ENCODE measurements around the gene AEN. TPM values are rescaled to one million over a fixed set of nuclear protein-coding genes. Genes with fewer than 3 reads are reported as not detected.

Gene AEN
- total and polyA plus RNA-seq, 2 experiments from 2014 or later: 22.3 to 35.9 TPM

DNA sequence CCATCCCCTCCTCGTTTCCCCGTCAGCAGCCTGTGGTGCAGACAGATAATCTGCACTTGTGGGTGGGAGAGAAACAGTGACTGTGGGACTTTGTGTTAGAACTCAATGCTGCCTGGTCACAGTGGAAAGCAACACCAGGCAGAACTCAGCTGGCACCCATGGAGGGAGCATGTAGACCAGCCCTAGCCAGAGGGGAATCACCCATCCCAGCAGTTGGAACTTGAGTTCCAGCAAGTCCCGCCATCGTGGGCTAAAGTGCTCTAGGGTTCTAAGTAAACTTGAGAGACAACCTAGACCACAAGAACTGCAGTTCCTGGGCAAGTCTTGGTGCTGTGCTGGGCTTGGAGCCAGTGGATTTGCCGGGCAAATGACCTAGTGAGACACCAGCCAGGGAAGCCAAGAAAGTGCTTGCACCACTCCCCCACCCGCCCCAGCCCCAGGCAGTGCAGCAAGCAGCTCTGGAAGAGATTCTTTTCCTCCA, 42.0 kb downstream of the AEN start:
- no peaks in the 10 kb centered on the region for H3K79me2 ChIP-seq (ENCODE audit: insufficient read depth)
- no peak overlapping the region for H2AFZ ChIP-seq
- WGBS, 2 experiments (ENCODE audit: low coverage in 1 of 2, low lambda C conversion rate in 2 of 2, missing lambda C conversion rate in 2 of 2): 58 to 61% methylated on average over 5 to 6 of the region's 6 CpGs
- no peaks in the 10 kb centered on the region for H3K9me3 ChIP-seq (ENCODE audit: low read depth)
- peak; percentile 33 for DNase-seq
- peaks cover 19% of the 10 kb centered on the region; the same call in 1 of the 2 replicates for H3F3A ChIP-seq (ENCODE audit: insufficient read depth)
- no peak overlapping the region for H3K4me3 ChIP-seq
- no peaks in the 10 kb centered on the region for H3K9me2 ChIP-seq (ENCODE audit: insufficient read depth)
- no peak overlapping the region for H3K9ac ChIP-seq
- H3K36me3 ChIP-seq (ENCODE audit: low read depth): no peaks in the 10 kb centered on the region
- H4K20me1 ChIP-seq (ENCODE audit: insufficient read depth): no peaks in the 10 kb centered on the region
- no peaks in the 10 kb centered on the region for H3K27me3 ChIP-seq (replicated peaks; ENCODE audit: insufficient read depth)
- no peak overlapping the region for H3K27ac ChIP-seq
- in situ Hi-C loops (cut with MboI): loop anchor here (25.0 kb wide), 2 partner anchors 349 to 524 kb away; no protein-coding TSS in a partner anchor
- H3K4me1 ChIP-seq (ENCODE audit: insufficient read depth): peaks cover 31% of the 10 kb centered on the region
- TF ChIP-seq EZH2 (IDR thresholded peaks at IDR 0.05; ENCODE audit: insufficient read depth, poor library complexity, severe bottlenecking) (no peak), EZH2phosphoT487 (IDR thresholded peaks at IDR 0.05; ENCODE audit: insufficient read depth, low read depth) (no peak)
- H3K4me2 ChIP-seq (ENCODE audit: unreplicated experiment): no peak overlapping the region

DNA sequence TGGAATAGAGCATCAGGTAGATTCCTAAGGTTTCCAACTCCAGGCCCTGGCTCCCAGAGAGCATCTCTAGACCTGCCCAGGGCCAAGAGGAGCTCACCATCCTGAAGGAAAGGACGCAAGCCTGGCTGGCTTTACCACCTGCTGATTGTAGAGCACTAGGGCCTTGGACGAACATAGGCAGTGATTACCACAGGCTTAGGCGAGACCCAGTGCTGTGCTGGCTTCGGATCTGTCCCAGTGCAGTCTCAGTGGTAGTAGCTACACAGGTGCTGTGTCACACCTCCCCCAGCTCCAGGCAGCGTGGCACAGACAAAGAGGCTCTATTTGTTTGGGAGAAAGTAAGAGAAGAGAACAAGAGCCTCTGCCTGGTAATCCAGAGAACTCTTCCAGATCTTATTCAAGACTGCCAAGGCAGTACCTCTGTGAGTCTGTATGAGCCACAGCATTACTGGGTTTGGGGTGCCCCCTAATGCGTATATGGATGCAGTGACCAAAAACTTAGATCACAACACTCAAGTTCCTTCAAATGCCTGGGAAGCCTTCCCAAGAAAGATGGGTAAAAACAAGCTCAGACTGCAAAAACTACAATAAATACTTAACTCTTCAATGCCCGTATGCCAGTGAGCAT, 43.1 kb downstream of the AEN start:
- 67 to 69% methylated on average over 7 of the region's 7 CpGs for WGBS, 2 experiments (ENCODE audit: low coverage in 1 of 2, low lambda C conversion rate in 2 of 2, missing lambda C conversion rate in 2 of 2)
- Histone ChIP-seq H3K27ac (no peak overlapping the region), H3F3A (ENCODE audit: insufficient read depth) (peaks cover 19% of the 10 kb centered on the region; the same call in 1 of the 2 replicates), H3K79me2 (ENCODE audit: insufficient read depth) (no peaks in the 10 kb centered on the region), H3K9me3 (ENCODE audit: low read depth) (no peaks in the 10 kb centered on the region), H3K4me1 (ENCODE audit: insufficient read depth) (peaks cover 27% of the 10 kb centered on the region), H3K4me3 (no peak overlapping the region), H3K36me3 (ENCODE audit: low read depth) (no peaks in the 10 kb centered on the region), H2AFZ (no peak overlapping the region), H3K27me3 (replicated peaks; ENCODE audit: insufficient read depth) (no peaks in the 10 kb centered on the region), H4K20me1 (ENCODE audit: insufficient read depth) (no peaks in the 10 kb centered on the region), H3K9ac (no peak overlapping the region), H3K4me2 (ENCODE audit: unreplicated experiment) (no peak overlapping the region), H3K9me2 (ENCODE audit: insufficient read depth) (no peaks in the 10 kb centered on the region)
- TF ChIP-seq EZH2 (IDR thresholded peaks at IDR 0.05; ENCODE audit: insufficient read depth, poor library complexity, severe bottlenecking): no peak
- TF ChIP-seq EZH2phosphoT487 (IDR thresholded peaks at IDR 0.05; ENCODE audit: insufficient read depth, low read depth): no peak
- in situ Hi-C loops (cut with MboI): loop anchor here (25.0 kb wide), 2 partner anchors 348 to 523 kb away; no protein-coding TSS in a partner anchor
- no peak for DNase-seq

DNA sequence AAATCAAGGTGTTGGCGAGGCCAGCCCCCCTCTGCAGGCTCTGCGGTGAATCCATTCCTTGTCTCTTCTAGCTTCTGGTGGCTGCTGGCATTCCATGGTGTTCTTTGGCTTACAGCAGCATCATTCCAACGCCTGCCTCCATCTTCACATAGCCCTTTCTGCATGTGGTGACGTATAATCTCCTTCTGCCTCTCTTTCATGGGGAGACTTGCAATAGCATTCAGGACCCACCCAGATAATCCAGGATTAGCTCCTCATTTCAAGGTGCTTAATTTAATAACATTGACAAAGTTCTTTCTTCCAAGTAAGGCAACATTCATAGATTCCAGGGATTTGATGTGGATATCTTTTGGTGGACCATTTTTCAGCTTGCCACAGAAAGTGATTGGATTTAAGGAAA, 53.5 kb downstream of the AEN start:
- no peaks in the 10 kb centered on the region for H3K36me3 ChIP-seq (ENCODE audit: low read depth)
- H3K27ac ChIP-seq: no peak overlapping the region
- H3K4me2 ChIP-seq (ENCODE audit: unreplicated experiment): no peak overlapping the region
- in situ Hi-C loops (cut with MboI): loop anchor here (25.0 kb wide), 2 partner anchors 338 to 513 kb away; no protein-coding TSS in a partner anchor
- no peaks in the 10 kb centered on the region for H3K9me2 ChIP-seq (ENCODE audit: insufficient read depth)
- no peaks in the 10 kb centered on the region for H3F3A ChIP-seq (ENCODE audit: insufficient read depth)
- no peak overlapping the region for H3K4me3 ChIP-seq
- WGBS, 2 experiments (ENCODE audit: low coverage in 1 of 2, low lambda C conversion rate in 2 of 2, missing lambda C conversion rate in 2 of 2): 35 to 38% methylated on average over 4 of the region's 4 CpGs
- no peak overlapping the region for H3K9ac ChIP-seq
- H3K4me1 ChIP-seq (ENCODE audit: insufficient read depth): no peaks in the 10 kb centered on the region
- peaks cover 35% of the 10 kb centered on the region for H3K27me3 ChIP-seq (replicated peaks; ENCODE audit: insufficient read depth)
- H4K20me1 ChIP-seq (ENCODE audit: insufficient read depth): no peaks in the 10 kb centered on the region
- no peak for TF ChIP-seq EZH2 (IDR thresholded peaks at IDR 0.05; ENCODE audit: insufficient read depth, poor library complexity, severe bottlenecking)
- TF ChIP-seq EZH2phosphoT487 (IDR thresholded peaks at IDR 0.05; ENCODE audit: insufficient read depth, low read depth): no peak
- no peak overlapping the region for H2AFZ ChIP-seq
- no peaks in the 10 kb centered on the region for H3K9me3 ChIP-seq (ENCODE audit: low read depth)
- DNase-seq: no peak
- H3K79me2 ChIP-seq (ENCODE audit: insufficient read depth): no peaks in the 10 kb centered on the region

DNA sequence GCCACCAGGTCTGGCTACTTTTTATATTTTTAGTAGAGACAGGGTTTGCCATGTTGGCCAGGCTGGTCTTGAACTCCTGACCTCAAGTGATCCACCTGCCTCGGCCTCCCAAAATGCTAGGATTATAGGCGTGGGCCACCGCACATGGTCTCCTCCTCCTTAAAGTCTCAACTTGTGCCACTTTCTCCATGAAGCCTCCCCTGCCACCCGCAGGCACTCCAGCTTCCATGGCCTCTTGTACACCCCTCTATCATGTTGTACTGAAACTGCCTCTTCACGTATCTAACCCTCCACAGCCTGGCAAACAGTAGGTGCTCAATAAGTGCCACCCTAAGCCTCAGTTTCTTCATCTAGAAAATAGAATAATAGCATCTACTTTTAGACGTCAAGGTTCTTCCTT, 57.6 kb downstream of the AEN start:
- TF ChIP-seq EZH2phosphoT487 (IDR thresholded peaks at IDR 0.05; ENCODE audit: insufficient read depth, low read depth): no peak
- no peak for TF ChIP-seq EZH2 (IDR thresholded peaks at IDR 0.05; ENCODE audit: insufficient read depth, poor library complexity, severe bottlenecking)
- 69 to 75% methylated on average over 6 of the region's 6 CpGs for WGBS, 2 experiments (ENCODE audit: low coverage in 1 of 2, low lambda C conversion rate in 2 of 2, missing lambda C conversion rate in 2 of 2)
- Histone ChIP-seq H3K4me1 (ENCODE audit: insufficient read depth) (no peaks in the 10 kb centered on the region), H3K79me2 (ENCODE audit: insufficient read depth) (no peaks in the 10 kb centered on the region), H3K27ac (no peak overlapping the region), H3K27me3 (replicated peaks; ENCODE audit: insufficient read depth) (peaks cover 22% of the 10 kb centered on the region; the same call in 1 of the 2 replicates), H3K9ac (no peak overlapping the region), H4K20me1 (ENCODE audit: insufficient read depth) (no peaks in the 10 kb centered on the region), H3K9me3 (ENCODE audit: low read depth) (no peaks in the 10 kb centered on the region), H2AFZ (no peak overlapping the region), H3K9me2 (ENCODE audit: insufficient read depth) (no peaks in the 10 kb centered on the region), H3K4me2 (ENCODE audit: unreplicated experiment) (no peak overlapping the region), H3F3A (ENCODE audit: insufficient read depth) (no peaks in the 10 kb centered on the region), H3K4me3 (no peak overlapping the region), H3K36me3 (ENCODE audit: low read depth) (no peaks in the 10 kb centered on the region)
- DNase-seq: no peak
- in situ Hi-C loops (cut with MboI): no loop called here

All from GM23248 (cell line).